Hepatocyte (in vitro differentiated cells): Measurements from ENCODE around the gene SPRED2. TPM values are rescaled to one million over a fixed set of nuclear protein-coding genes. Genes with fewer than 3 reads are reported as not detected.

Source experiments
- DNase-seq: peaks from one replicate; pipeline ENCODE4 v3.0.0-alpha.2; 2016; ENCODE audit warnings: low spot score
- H2AFZ ChIP-seq: fragments of 200-600 bp; sonication (generic); 2 replicates; pipeline ENCODE4 v1.6.0; 2016; ENCODE audit warnings: antibody characterized with exemption, mild to moderate bottlenecking
- H3K27ac ChIP-seq: fragments of 200-600 bp; sonication (generic); 2 replicates; pipeline ENCODE4 v1.5.1; 2016; ENCODE audit warnings: mild to moderate bottlenecking
- H3K27me3 ChIP-seq: fragments of 200-600 bp; sonication (generic); 2 replicates; pipeline ENCODE4 v1.6.1; 2016
- H3K36me3 ChIP-seq: fragments of 200-600 bp; sonication (generic); replicated peaks from 2 replicates; pipeline ENCODE4 v1.5.1; 2016; ENCODE audit warnings: low read depth; ENCODE audit not compliant: insufficient read depth
- H3K4me1 ChIP-seq: fragments of 200-600 bp; sonication (generic); 2 replicates; pipeline ENCODE4 v1.5.1; 2016; ENCODE audit warnings: mild to moderate bottlenecking, moderate library complexity; ENCODE audit not compliant: insufficient read depth
- H3K4me2 ChIP-seq: fragments of 200-600 bp; sonication (generic); 2 replicates; pipeline ENCODE4 v1.6.0; 2016
- H3K4me3 ChIP-seq: fragments of 200-600 bp; sonication (generic); 2 replicates; pipeline ENCODE4 v1.5.1; 2016; ENCODE audit warnings: mild to moderate bottlenecking
- H3K79me2 ChIP-seq: fragments of 200-600 bp; sonication (generic); 2 replicates; pipeline ENCODE4 v1.6.0; 2017; ENCODE audit warnings: mild to moderate bottlenecking
- H3K9me2 ChIP-seq: fragments of 200-600 bp; sonication (generic); replicated peaks from 2 replicates; pipeline ENCODE4 v1.6.0; 2017; ENCODE audit warnings: mild to moderate bottlenecking; ENCODE audit not compliant: insufficient read depth
- H3K9me3 ChIP-seq: fragments of 200-600 bp; sonication (generic); 2 replicates; pipeline ENCODE4 v1.5.1; 2016; ENCODE audit warnings: low read depth, mild to moderate bottlenecking
- H4K20me1 ChIP-seq: fragments of 200-600 bp; sonication (generic); 2 replicates; pipeline ENCODE4 v1.6.0; 2016; ENCODE audit warnings: mild to moderate bottlenecking; ENCODE audit not compliant: insufficient read depth, poor library complexity, severe bottlenecking
- CTCF ChIP-seq: fragments of 200-600 bp; sonication (generic); IDR thresholded peaks from 2 replicates; pipeline ENCODE4 v1.5.1; 2016; ENCODE audit warnings: antibody characterized with exemption, mild to moderate bottlenecking; ENCODE audit not compliant: poor library complexity
- EZH2 ChIP-seq: fragments of 200-600 bp; sonication (generic); IDR thresholded peaks from 2 replicates; pipeline ENCODE4 v1.6.1; 2016; ENCODE audit warnings: antibody characterized with exemption, mild to moderate bottlenecking, borderline replicate concordance
- EZH2phosphoT487 ChIP-seq: fragments of 200-600 bp; sonication (generic); IDR thresholded peaks from one replicate; pipeline ENCODE4 v1.6.1; 2018; ENCODE audit warnings: antibody characterized with exemption, mild to moderate bottlenecking, low read depth, moderate library complexity; ENCODE audit not compliant: unreplicated experiment, severe bottlenecking
- WGBS: methylation state at CpG from one replicate; pipeline ENCODE4 v1.1.6; 2016; ENCODE audit warnings: low lambda C conversion rate; ENCODE audit errors: missing lambda C conversion rate; 5-methylcytosine and 5-hydroxymethylcytosine counted together
- polyA plus RNA-seq: library from polyadenylated mRNA; unstranded; fragments of >200 nt; fragmentation: Nextera tagmentation; extraction: Ambion mirVana; gene quantifications from 2 replicates; pipeline ENCODE4 v1.2.1, GENCODE V29; 2016
- total RNA-seq: library from RNA; depleted of rRNA; stranded (reverse); fragments of >200 nt; gene quantifications from 2 replicates; pipeline ENCODE4 v1.2.3, GENCODE V29; 2014

SPRED2 gene
- total and polyA plus RNA-seq, 2 experiments from 2014 or later, result 12.7 to 14.1 TPM

- H2AFZ ChIP-seq, result no peak overlapping the region
- no peaks in the 10 kb centered on the region for H4K20me1 ChIP-seq
- H3K4me3 ChIP-seq, result no peak overlapping the region
- peaks cover 4% of the 10 kb centered on the region for H3K4me1 ChIP-seq
- H3K36me3 ChIP-seq, result no peaks in the 10 kb centered on the region
- H3K79me2 ChIP-seq, result no peaks in the 10 kb centered on the region
- peak overlapping the region; percentile 2 for H3K27ac ChIP-seq
- no peak for TF ChIP-seq CTCF
- no peak for TF ChIP-seq EZH2
- TF ChIP-seq EZH2phosphoT487, result no peak
- no peak for DNase-seq
- 73% methylated on average over 6 of the region's 6 CpGs for WGBS
- no peaks in the 10 kb centered on the region for H3K9me2 ChIP-seq
- H3K9me3 ChIP-seq, result no peaks in the 10 kb centered on the region
- H3K4me2 ChIP-seq, result no peak overlapping the region
- no peaks in the 10 kb centered on the region for H3K27me3 ChIP-seq
These were observed 138.3 kb downstream of the SPRED2 start for GRCh38 chr2:65294136-65294535.

- Histone ChIP-seq H3K4me3 (no peak overlapping the region), H2AFZ (no peak overlapping the region), H3K36me3 (no peaks in the 10 kb centered on the region), H3K4me1 (peaks cover 4% of the 10 kb centered on the region), H3K27me3 (no peaks in the 10 kb centered on the region), H3K9me3 (no peaks in the 10 kb centered on the region), H3K4me2 (no peak overlapping the region), H3K27ac (no peak overlapping the region), H3K9me2 (no peaks in the 10 kb centered on the region), H3K79me2 (no peaks in the 10 kb centered on the region), H4K20me1 (no peaks in the 10 kb centered on the region)
- WGBS, result 88% methylated on average over 5 of the region's 5 CpGs
- TF ChIP-seq CTCF (no peak), EZH2 (no peak), EZH2phosphoT487 (no peak)
- no peak for DNase-seq
These were observed 139.0 kb downstream of the SPRED2 start for GRCh38 chr2:65293376-65293775.

GRCh38 chr2:65292461-65293011 is 139.9 kb downstream of the SPRED2 start:
- Histone ChIP-seq H3K4me1 (peaks cover 4% of the 10 kb centered on the region), H3K9me2 (no peaks in the 10 kb centered on the region), H3K4me2 (no peak overlapping the region), H3K79me2 (no peaks in the 10 kb centered on the region), H3K4me3 (no peak overlapping the region), H2AFZ (no peak overlapping the region), H3K27me3 (no peaks in the 10 kb centered on the region), H3K27ac (no peak overlapping the region), H3K36me3 (no peaks in the 10 kb centered on the region), H4K20me1 (no peaks in the 10 kb centered on the region), H3K9me3 (no peaks in the 10 kb centered on the region)
- no peak for DNase-seq
- 84% methylated on average over 21 of the region's 21 CpGs for WGBS
- TF ChIP-seq CTCF (no peak), EZH2phosphoT487 (no peak), EZH2 (no peak)

GRCh38 chr2:65292106-65292400 is 140.3 kb downstream of the SPRED2 start:
- H3K79me2 ChIP-seq, result no peaks in the 10 kb centered on the region
- H3K27ac ChIP-seq, result no peak overlapping the region
- H3K27me3 ChIP-seq, result no peaks in the 10 kb centered on the region
- WGBS, result 82% methylated on average over 3 of the region's 3 CpGs
- no peaks in the 10 kb centered on the region for H3K9me3 ChIP-seq
- no peaks in the 10 kb centered on the region for H3K9me2 ChIP-seq
- peak; percentile 37 for DNase-seq
- no peak for TF ChIP-seq CTCF
- no peak for TF ChIP-seq EZH2phosphoT487
- no peak for TF ChIP-seq EZH2
- H3K4me1 ChIP-seq, result peaks cover 4% of the 10 kb centered on the region
- H3K36me3 ChIP-seq, result no peaks in the 10 kb centered on the region
- no peak overlapping the region for H3K4me3 ChIP-seq
- no peaks in the 10 kb centered on the region for H4K20me1 ChIP-seq
- H3K4me2 ChIP-seq, result no peak overlapping the region
- H2AFZ ChIP-seq, result no peak overlapping the region
